Measurements from ENCODE around the gene UROS.

UROS gene

GRCh38 chr10:125843603-125844329 lies 20.7 kb upstream of the UROS start:
- TF ChIP-seq FOXM1 (IDR thresholded peaks at IDR 0.05; ENCODE audit: borderline replicate concordance, low read depth) (no peak), CREB1 (IDR thresholded peaks at IDR 0.05; ENCODE audit: low read depth) (no peak), REST (IDR thresholded peaks at IDR 0.05; ENCODE audit: low read depth) (no peak), ZBTB7A (IDR thresholded peaks at IDR 0.05; ENCODE audit: low read depth) (no peak), EP300 (IDR thresholded peaks at IDR 0.05; ENCODE audit: borderline replicate concordance) (no peak), EGR1 (IDR thresholded peaks at IDR 0.05) (no peak), TCF12 (IDR thresholded peaks at IDR 0.05; ENCODE audit: low read depth) (no peak), YY1 (IDR thresholded peaks at IDR 0.05; ENCODE audit: low read depth) (no peak), USF1 (IDR thresholded peaks at IDR 0.05) (no peak), TEAD4 (IDR thresholded peaks at IDR 0.05) (no peak), NFIC (IDR thresholded peaks at IDR 0.05) (no peak), TAF1 (IDR thresholded peaks at IDR 0.05; ENCODE audit: low read depth) (no peak), RAD21 (IDR thresholded peaks at IDR 0.05; ENCODE audit: low read depth) (no peak), CEBPB (IDR thresholded peaks at IDR 0.05) (no peak), MAX (IDR thresholded peaks at IDR 0.05) (no peak)

GRCh38 chr10:125840955-125841354 lies 17.9 kb upstream of the UROS start:
- no peak for TF ChIP-seq REST (IDR thresholded peaks at IDR 0.05; ENCODE audit: low read depth)
- no peak for TF ChIP-seq ZBTB7A (IDR thresholded peaks at IDR 0.05; ENCODE audit: low read depth)
- TF ChIP-seq CREB1 (IDR thresholded peaks at IDR 0.05; ENCODE audit: low read depth), result no peak
- no peak for TF ChIP-seq YY1 (IDR thresholded peaks at IDR 0.05; ENCODE audit: low read depth)
- TF ChIP-seq CEBPB (IDR thresholded peaks at IDR 0.05), result no peak
- TF ChIP-seq MAX (IDR thresholded peaks at IDR 0.05), result no peak
- TF ChIP-seq EGR1 (IDR thresholded peaks at IDR 0.05), result no peak
- no peak for TF ChIP-seq NFIC (IDR thresholded peaks at IDR 0.05)
- TF ChIP-seq TEAD4 (IDR thresholded peaks at IDR 0.05), result no peak
- no peak for TF ChIP-seq USF1 (IDR thresholded peaks at IDR 0.05)
- no peak for TF ChIP-seq EP300 (IDR thresholded peaks at IDR 0.05; ENCODE audit: borderline replicate concordance)
- TF ChIP-seq FOXM1 (IDR thresholded peaks at IDR 0.05; ENCODE audit: borderline replicate concordance, low read depth), result no peak
- TF ChIP-seq RAD21 (IDR thresholded peaks at IDR 0.05; ENCODE audit: low read depth), result no peak
- no peak for TF ChIP-seq TCF12 (IDR thresholded peaks at IDR 0.05; ENCODE audit: low read depth)
- no peak for TF ChIP-seq TAF1 (IDR thresholded peaks at IDR 0.05; ENCODE audit: low read depth)

GRCh38 chr10:125840406-125840805 lies 17.3 kb upstream of the UROS start:
- TF ChIP-seq FOXM1 (IDR thresholded peaks at IDR 0.05; ENCODE audit: borderline replicate concordance, low read depth), result no peak

- no peak for TF ChIP-seq ZBTB7A (IDR thresholded peaks at IDR 0.05; ENCODE audit: low read depth)
- no peak for TF ChIP-seq CREB1 (IDR thresholded peaks at IDR 0.05; ENCODE audit: low read depth)
- no peak for TF ChIP-seq YY1 (IDR thresholded peaks at IDR 0.05; ENCODE audit: low read depth)
- TF ChIP-seq CEBPB (IDR thresholded peaks at IDR 0.05), result no peak
- TF ChIP-seq EGR1 (IDR thresholded peaks at IDR 0.05), result no peak
- no peak for TF ChIP-seq USF1 (IDR thresholded peaks at IDR 0.05)
- no peak for TF ChIP-seq MAX (IDR thresholded peaks at IDR 0.05)
- TF ChIP-seq TCF12 (IDR thresholded peaks at IDR 0.05; ENCODE audit: low read depth), result no peak
- TF ChIP-seq FOXM1 (IDR thresholded peaks at IDR 0.05; ENCODE audit: borderline replicate concordance, low read depth), result no peak
- TF ChIP-seq RAD21 (IDR thresholded peaks at IDR 0.05; ENCODE audit: low read depth), result no peak
- TF ChIP-seq TAF1 (IDR thresholded peaks at IDR 0.05; ENCODE audit: low read depth), result no peak
- no peak for TF ChIP-seq NFIC (IDR thresholded peaks at IDR 0.05)
- TF ChIP-seq REST (IDR thresholded peaks at IDR 0.05; ENCODE audit: low read depth), result no peak
- TF ChIP-seq EP300 (IDR thresholded peaks at IDR 0.05; ENCODE audit: borderline replicate concordance), result no peak
- no peak for TF ChIP-seq TEAD4 (IDR thresholded peaks at IDR 0.05)
Measured at GRCh38 chr10:125838802-125839575, 15.9 kb upstream of the UROS start.

Data from Ishikawa (cell line).